Activated CD8-positive, alpha-beta memory T cell treated with anti-CD3 and anti-CD28 coated beads for 24 hours (primary cell): Measurements from ENCODE around the gene PDS5B.
"Not testable (repeated sequence)": the region's sequence is repeated elsewhere in the genome, so short reads cannot be mapped to it uniquely, and the experiment has no call there.

Source experiments
- DNase-seq: peaks from one replicate; pipeline ENCODE4 v3.0.0-alpha.2; 2020

Gene PDS5B, protein sequence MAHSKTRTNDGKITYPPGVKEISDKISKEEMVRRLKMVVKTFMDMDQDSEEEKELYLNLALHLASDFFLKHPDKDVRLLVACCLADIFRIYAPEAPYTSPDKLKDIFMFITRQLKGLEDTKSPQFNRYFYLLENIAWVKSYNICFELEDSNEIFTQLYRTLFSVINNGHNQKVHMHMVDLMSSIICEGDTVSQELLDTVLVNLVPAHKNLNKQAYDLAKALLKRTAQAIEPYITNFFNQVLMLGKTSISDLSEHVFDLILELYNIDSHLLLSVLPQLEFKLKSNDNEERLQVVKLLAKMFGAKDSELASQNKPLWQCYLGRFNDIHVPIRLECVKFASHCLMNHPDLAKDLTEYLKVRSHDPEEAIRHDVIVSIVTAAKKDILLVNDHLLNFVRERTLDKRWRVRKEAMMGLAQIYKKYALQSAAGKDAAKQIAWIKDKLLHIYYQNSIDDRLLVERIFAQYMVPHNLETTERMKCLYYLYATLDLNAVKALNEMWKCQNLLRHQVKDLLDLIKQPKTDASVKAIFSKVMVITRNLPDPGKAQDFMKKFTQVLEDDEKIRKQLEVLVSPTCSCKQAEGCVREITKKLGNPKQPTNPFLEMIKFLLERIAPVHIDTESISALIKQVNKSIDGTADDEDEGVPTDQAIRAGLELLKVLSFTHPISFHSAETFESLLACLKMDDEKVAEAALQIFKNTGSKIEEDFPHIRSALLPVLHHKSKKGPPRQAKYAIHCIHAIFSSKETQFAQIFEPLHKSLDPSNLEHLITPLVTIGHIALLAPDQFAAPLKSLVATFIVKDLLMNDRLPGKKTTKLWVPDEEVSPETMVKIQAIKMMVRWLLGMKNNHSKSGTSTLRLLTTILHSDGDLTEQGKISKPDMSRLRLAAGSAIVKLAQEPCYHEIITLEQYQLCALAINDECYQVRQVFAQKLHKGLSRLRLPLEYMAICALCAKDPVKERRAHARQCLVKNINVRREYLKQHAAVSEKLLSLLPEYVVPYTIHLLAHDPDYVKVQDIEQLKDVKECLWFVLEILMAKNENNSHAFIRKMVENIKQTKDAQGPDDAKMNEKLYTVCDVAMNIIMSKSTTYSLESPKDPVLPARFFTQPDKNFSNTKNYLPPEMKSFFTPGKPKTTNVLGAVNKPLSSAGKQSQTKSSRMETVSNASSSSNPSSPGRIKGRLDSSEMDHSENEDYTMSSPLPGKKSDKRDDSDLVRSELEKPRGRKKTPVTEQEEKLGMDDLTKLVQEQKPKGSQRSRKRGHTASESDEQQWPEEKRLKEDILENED (N-terminal part only)

GRCh38 chr13:32586080-32586900, at the start of gene PDS5B:
TSS of gene PDS5B (plus strand) at chr13:32586452. CDS start at chr13:32648773, 62,321 bp downstream.
- DNase-seq: peak; percentile 97

DNA sequence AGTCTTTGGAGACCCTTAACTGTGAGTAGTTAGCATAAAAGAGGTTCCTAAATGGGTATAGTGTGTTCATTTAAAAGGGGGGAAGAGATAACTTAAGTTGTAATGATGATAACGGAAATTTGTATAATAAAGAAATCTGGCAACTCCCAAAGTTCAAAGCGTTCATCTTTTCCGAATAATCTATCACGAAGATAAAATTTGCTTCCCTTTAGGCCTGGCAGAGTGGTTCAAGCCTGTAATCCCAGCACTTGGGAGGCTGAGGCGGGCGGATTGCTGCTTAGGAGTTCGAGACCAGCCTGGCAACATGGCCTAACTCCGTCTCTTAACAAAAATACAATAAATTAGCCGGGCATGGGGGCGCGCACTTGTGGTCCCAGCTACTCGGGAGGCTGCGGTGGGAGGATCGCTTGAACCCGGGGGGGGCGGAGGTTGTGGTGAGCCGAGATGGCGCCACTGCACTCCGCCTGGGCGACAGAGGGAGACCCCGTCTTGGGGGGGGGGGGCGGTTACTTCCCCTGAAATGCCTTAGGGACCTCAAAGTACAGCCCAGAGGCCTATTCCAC, 48.6 kb upstream of the PDS5B start:
- DNase-seq: peak; percentile 73

- DNase-seq: no peak
Observed at GRCh38 chr13:32538143-32538620, 48.1 kb upstream of the PDS5B start.

DNA sequence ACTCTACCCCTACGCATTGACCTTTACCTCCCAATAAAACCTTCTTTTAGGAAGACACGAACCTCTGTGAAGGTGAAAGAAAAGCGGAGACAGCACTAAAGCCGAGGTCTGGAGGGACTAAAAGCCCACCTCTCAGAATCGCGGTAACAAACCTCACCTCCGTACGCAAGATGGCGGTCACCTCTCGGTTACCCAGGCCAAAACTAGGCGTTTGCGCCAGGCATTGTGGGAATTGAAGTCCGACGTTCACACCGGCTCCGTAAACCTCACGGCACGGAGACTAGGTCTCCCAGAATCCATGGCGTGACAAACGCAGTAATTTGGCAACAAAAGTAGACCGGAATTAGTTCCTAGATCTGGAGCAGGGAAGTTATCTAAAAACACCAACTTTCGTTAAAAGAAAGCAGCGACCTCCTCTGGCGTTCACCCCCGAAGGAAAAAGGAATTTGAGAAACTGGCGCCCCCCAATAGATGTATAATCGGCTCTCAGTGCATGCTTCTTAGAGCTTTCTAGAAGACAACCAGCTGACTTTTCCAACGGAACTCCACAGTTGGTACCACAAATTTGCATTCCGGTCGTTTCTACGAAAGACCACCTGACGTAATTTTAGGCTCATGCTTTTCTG, 47.5 kb upstream of the PDS5B start, which contains the start of gene N4BP2L2:
Gene N4BP2L2, minus strand, starts transcription at position 175 of the 626 bp plus-strand sequence. CDS start 1,768 bp downstream, outside the sequence.
- peak; percentile 92 for DNase-seq

DNA sequence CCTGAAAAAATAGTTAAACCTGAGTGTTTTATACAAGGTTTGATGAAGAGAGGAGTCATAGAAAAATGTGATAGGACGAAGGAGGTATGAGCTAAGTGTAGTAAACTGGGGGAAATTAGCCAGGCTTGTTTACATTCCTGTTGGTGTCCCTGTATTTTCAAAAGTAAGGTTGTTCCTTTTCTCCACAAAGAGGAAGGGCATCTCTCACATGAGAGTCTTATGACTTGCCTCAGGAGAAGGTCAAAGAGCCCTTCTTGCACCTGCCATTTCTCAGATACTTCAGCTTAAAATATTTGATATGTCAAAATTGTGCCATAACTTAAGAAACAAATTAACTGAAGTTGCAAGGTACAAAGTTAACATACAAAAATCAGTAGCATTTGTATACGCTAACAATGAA, 44.0 kb upstream of the PDS5B start:
- DNase-seq: no peak

DNA sequence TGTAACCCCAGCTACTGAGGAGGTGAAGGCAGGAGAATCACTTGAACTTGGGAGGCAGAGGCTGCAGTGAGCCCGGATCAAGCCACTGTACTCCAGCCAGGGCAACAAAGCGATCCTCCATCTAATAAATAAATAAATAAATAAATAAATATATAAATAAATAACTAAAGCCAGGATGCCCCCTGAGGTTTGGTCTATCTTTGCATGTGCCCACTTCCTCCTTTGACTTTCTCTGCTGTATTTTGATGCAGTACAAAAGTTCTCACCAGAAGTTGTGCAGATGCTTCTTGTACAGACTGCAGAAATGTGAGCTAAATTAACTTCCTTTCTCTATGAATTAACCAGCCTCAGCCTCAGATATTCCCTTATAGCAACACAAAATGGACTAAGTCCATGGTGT, 41.2 kb upstream of the PDS5B start:
- no peak for DNase-seq

- no peak for DNase-seq
Observed at GRCh38 chr13:32548837-32549236, 37.4 kb upstream of the PDS5B start.

DNA sequence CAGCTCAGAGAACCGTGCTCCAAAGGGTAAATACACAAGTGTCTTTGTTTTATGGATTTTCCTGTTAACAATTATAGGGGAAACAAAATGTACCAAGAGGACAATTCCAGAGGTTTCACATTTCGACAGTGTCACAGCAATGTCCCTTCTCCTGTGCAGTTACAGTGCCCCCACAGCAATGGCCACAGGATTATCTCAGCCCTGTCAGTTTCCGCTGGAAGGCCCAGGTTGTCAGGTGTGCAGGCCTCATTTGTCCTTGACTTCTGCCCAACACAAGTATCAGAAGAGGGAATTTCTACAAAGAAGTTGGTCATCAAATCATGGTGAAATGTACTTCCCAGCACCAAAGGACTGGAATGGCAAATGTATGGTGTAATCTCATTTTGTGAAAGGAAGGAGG, 36.5 kb upstream of the PDS5B start:
- DNase-seq: no peak

- DNase-seq: no peak
Observed at GRCh38 chr13:32553720-32554119, 32.5 kb upstream of the PDS5B start.

GRCh38 chr13:32555613-32556012, 30.6 kb upstream of the PDS5B start:
- no peak for DNase-seq

DNA sequence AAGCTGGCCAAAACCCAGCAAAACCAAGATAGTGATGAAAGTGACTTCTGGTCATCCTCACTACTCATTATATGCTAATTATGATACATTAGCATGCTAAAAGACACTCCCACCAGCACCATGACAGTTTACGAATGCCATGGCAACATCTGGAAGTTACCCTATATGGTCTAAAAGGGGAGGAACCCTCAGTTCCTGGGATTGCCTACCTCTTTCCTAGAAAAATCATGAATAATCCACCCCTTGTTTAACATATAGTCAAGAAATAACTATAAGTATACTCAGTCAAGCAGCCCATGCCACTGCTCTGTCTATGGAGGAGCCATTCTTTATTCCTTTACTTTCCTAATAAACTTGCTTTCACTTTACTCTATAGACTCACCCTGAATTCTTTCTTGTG, 25.4 kb upstream of the PDS5B start:
- DNase-seq: not testable (repeated sequence)

DNA sequence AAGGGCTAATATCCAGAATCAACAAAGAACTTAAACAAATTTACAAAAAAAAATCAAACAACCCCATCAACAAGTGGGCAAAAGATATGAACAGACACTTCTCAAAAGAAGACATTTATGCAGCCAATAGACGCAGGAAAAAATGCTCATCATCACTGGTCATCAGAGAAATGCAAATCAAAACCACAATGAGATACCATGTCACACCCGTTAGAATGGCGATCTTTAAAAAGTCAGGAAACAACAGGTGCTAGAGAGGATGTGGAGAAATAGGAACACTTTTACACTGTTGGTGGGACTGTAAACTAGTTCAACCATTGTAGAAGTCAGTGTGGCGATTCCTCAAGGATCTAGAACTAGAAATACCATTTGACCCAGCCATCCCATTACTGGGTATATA, 10.6 kb upstream of the PDS5B start:
- DNase-seq: not testable (repeated sequence)

GRCh38 chr13:32577032-32577431, 9.2 kb upstream of the PDS5B start:
- DNase-seq: no peak

DNA sequence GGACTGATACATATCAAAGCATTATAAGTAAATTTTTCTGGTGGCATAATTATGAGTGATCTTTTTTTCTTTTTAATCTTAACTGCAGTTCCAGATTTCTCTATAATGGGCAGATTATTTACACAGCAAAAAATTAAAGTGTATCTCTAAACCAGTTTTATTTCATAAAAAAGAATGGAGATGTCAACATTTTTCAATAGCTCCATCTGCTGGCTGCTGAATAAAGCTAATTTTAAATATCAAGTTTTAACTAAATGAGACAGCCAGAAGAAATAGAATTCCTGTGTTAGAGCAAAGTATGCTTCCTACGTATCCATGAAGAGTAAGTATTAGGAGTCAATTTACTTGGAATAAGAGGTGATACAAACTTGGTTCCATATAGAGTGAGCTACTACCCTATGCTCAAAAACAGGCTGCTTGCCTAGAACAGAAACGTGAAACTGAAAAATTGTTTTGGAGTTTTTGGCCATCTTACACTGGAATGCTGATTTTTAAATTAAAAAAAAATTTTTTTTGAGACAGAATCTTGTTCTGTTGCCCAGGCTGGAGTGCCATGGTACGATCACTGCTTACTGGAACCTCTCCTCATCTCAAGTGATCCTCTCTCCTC, 5.0 kb upstream of the PDS5B start:
- DNase-seq: no peak

DNA sequence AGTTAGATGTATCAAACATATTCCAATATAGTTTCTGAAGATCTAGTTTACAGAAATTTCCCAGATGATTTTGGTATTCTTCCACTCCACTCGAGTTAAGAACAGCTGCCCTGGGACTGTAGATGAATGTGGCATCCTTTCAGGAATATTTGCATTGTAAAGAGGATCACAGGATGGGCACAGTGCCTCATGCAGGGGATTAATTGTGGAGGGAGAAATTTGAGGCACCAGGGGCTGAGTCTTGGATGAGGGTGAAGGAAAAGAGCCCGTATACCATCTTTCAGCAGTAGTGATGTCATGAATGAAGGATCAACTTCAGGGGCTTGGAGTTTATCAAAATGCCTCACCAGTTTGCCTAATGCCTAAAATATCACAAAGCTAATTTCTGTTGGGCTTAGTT, 4.0 kb upstream of the PDS5B start:
- DNase-seq: no peak

- DNase-seq: no peak
Observed at GRCh38 chr13:32582991-32583390, 3.3 kb upstream of the PDS5B start.

DNA sequence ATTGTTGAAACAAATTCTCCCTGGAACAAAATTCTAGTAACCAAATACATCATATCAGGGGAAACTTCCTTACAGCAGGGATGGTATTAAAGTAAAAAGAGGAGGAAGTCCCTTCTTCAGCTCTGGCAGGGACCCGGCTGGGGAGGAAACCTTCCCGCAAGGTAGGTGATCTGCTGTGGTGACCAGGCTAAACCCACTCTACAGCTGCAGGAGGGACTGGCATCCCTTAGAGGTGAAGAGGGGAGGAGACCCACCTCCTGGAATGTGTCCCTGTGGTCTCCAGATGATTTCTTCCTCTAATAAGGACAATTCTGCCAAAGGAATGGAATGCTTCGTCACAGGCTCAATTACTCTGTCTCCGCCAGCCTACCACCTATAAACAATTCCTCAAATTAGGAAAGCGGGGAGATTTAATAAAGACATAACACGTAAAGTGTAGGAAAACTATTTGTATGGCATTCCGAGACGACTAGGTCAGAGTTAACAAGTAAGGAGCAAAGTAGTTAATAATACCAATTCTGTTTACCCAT, 637 bp upstream of the PDS5B start:
- DNase-seq: peak; percentile 64

GRCh38 chr13:32587011-32587810, 959 bp downstream of the PDS5B start:
- DNase-seq: peak; percentile 75

GRCh38 chr13:32587811-32588170, 1.5 kb downstream of the PDS5B start:
- no peak for DNase-seq
